A549 (cell line): Measurements from ENCODE around the gene SLC2A1. TPM values are rescaled to one million over a fixed set of nuclear protein-coding genes. Genes with fewer than 3 reads are reported as not detected.

Experiments used
- ATAC-seq, 2 experiments: fragments of 200-7000 bp in 1 of 2; fragments of >200 bp in 1 of 2; cut with Nextera tagmentation in 1 of 2; cut with Tn5 transposase in 1 of 2; 3 replicates each; pipeline versions ENCODE4 v1.8.0 to v1.9.1; 2018 to 2020; ENCODE audit warnings: mild to moderate bottlenecking in 1 of 2, moderate library complexity in 1 of 2
- CTCF ChIA-PET: fragments of 300-600 bp; sonication (Branson Sonifier 250); formaldehyde crosslinking; extraction: SDS; loops from one replicate; lab custom pipeline; 2021; ENCODE audit warnings: antibody characterized with exemption, inconsistent platforms; lab: Yijun Ruan, JAX
- POLR2A ChIA-PET: fragments of 350-600 bp; formaldehyde crosslinking; extraction: SDS; loops from one replicate; lab custom pipeline; 2021; ENCODE audit warnings: antibody characterized with exemption, inconsistent platforms; lab: Yijun Ruan, JAX
- DNase-seq, 2 experiments: peaks; one replicate each; pipeline versions ENCODE4 v3.0.0 to v3.0.0-alpha.2; 2011 to 2016; ENCODE audit warnings: low read depth in 1 of 2, low spot score in 1 of 2
- FAIRE-seq: peaks from 2 replicates; lab custom pipeline; 2011; peaks lifted over from hg19 to GRCh38; lab: Jason Lieb, UNC
- H3K27ac ChIP-seq, 2 experiments: fragments of >200 bp; sonication (Bioruptor Twin); formaldehyde crosslinking; 3 replicates each; pipeline ENCODE4 v1.5.1; 2016 to 2017
- H3K4me1 ChIP-seq: fragments of >200 bp; sonication (Bioruptor Twin); formaldehyde crosslinking; 3 replicates; pipeline ENCODE4 v1.6.1; 2016
- H3K4me2 ChIP-seq: fragments of >200 bp; sonication (Bioruptor Twin); formaldehyde crosslinking; 3 replicates; pipeline ENCODE4 v1.6.1; 2016
- H3K4me3 ChIP-seq: fragments of >200 bp; sonication (Bioruptor Twin); formaldehyde crosslinking; 3 replicates; pipeline ENCODE4 v1.5.1; 2016
- H3K9me3 ChIP-seq: fragments of >200 bp; sonication (Bioruptor Twin); formaldehyde crosslinking; 3 replicates; pipeline ENCODE4 v1.6.1; 2016
- BHLHE40 ChIP-seq: IDR thresholded peaks from 2 replicates; pipeline ENCODE4 v1.6.1; 2012; ENCODE audit warnings: low read depth, low read length, inconsistent platforms
- CHD2 ChIP-seq: fragments of 150-350 bp; IDR thresholded peaks from 2 replicates; pipeline ENCODE4 v1.6.1; 2014; ENCODE audit warnings: low read length; ENCODE audit not compliant: partially characterized antibody
- FOSL2 ChIP-seq, 2 experiments: fragments of 450-650 bp in 1 of 2; fragments of >200 bp in 1 of 2; sonication (Bioruptor Twin) in 1 of 2; formaldehyde crosslinking; IDR thresholded peaks; 2 replicates each; pipeline versions ENCODE4 v1.5.0 to v1.6.1; 2016 to 2020; ENCODE audit warnings: mild to moderate bottlenecking in 1 of 2, moderate library complexity in 1 of 2
- HEYL ChIP-seq: fragments of 250-450 bp; sonication (Bioruptor Pico); IDR thresholded peaks from 2 replicates; pipeline ENCODE4 v1.8.0; 2021; ENCODE audit warnings: mild to moderate bottlenecking, moderate library complexity
- HOXA7 ChIP-seq: fragments of 250-450 bp; sonication (Bioruptor Pico); IDR thresholded peaks from 2 replicates; pipeline ENCODE4 v1.5.0; 2020; ENCODE audit warnings: mild to moderate bottlenecking, moderate library complexity
- HOXB5 ChIP-seq: fragments of 250-450 bp; sonication (Bioruptor Pico); IDR thresholded peaks from 2 replicates; pipeline ENCODE4 v1.5.0; 2020; ENCODE audit warnings: mild to moderate bottlenecking, moderate library complexity
- JUNB ChIP-seq: fragments of >200 bp; sonication (Bioruptor Twin); formaldehyde crosslinking; IDR thresholded peaks from 2 replicates; pipeline ENCODE4 v1.6.1; 2016
- KDM1A ChIP-seq: fragments of 200-600 bp; sonication (generic); IDR thresholded peaks from 2 replicates; pipeline ENCODE4 v1.6.1; 2016; ENCODE audit warnings: low read depth, mild to moderate bottlenecking
- MAZ ChIP-seq: fragments of 150-350 bp; IDR thresholded peaks from 2 replicates; pipeline ENCODE4 v1.6.1; 2014; ENCODE audit warnings: antibody characterized with exemption, low read depth, low read length, borderline replicate concordance
- MYC ChIP-seq: IDR thresholded peaks from 2 replicates; pipeline ENCODE4 v1.6.1; 2012; ENCODE audit warnings: mild to moderate bottlenecking, inconsistent platforms, low read length, improper control_type of control experiment, borderline replicate concordance
- NFE2L2 ChIP-seq: fragments of 150-350 bp; conservative IDR thresholded peaks from 2 replicates; pipeline ENCODE4 v1.6.1; 2014; ENCODE audit warnings: low read length
- NPAS2 ChIP-seq: fragments of 250-450 bp; sonication (Bioruptor Pico); IDR thresholded peaks from 2 replicates; pipeline ENCODE4 v1.8.0; 2022; ENCODE audit warnings: mild to moderate bottlenecking, moderate library complexity, borderline replicate concordance
- PHF8 ChIP-seq: fragments of 200-600 bp; sonication (generic); IDR thresholded peaks from 2 replicates; pipeline ENCODE4 v1.6.1; 2016; ENCODE audit warnings: low read depth, mild to moderate bottlenecking, antibody characterized with exemption, moderate library complexity, borderline replicate concordance
- POLR2AphosphoS2 ChIP-seq: conservative IDR thresholded peaks from 2 replicates; pipeline ENCODE4 v1.6.1; 2012; ENCODE audit warnings: low read length, improper control_type of control experiment, inconsistent platforms
- RARB ChIP-seq: fragments of 250-450 bp; sonication (Bioruptor Pico); IDR thresholded peaks from 2 replicates; pipeline ENCODE4 v1.8.0; 2021; ENCODE audit warnings: mild to moderate bottlenecking, moderate library complexity
- SMC3 ChIP-seq: fragments of >200 bp; sonication (Bioruptor Twin); formaldehyde crosslinking; IDR thresholded peaks from 3 replicates; pipeline ENCODE4 v1.6.1; 2018; ENCODE audit warnings: inconsistent platforms
- TFCP2L1 ChIP-seq: fragments of 250-450 bp; sonication (Bioruptor Pico); IDR thresholded peaks from 2 replicates; pipeline ENCODE4 v1.5.0; 2021; ENCODE audit warnings: mild to moderate bottlenecking
- WGBS: methylation state at CpG from one replicate; pipeline ENCODE4 v1.1.6; 2017; ENCODE audit errors: missing lambda C conversion rate; 5-methylcytosine and 5-hydroxymethylcytosine counted together
- polyA plus RNA-seq, 4 experiments: library from polyadenylated mRNA; depleted of rRNA in 3 of 4; stranded (reverse); fragments of >200 nt; fragmentation: RNase III in 1 of 4; extraction: RNeasy Plus Mini Kit Qiagen cat#74134 plus additional on column Dnase treatment in 1 of 4; gene quantifications; 2 replicates in 3 of 4; 3 replicates in 1 of 4; pipeline ENCODE4 v1.2.3, GENCODE V29; 2011 to 2017
- TF ChIP-seq, protein P1 (sequence below): fragments of 250-450 bp; sonication (Bioruptor Pico); IDR thresholded peaks from 2 replicates; pipeline ENCODE4 v1.5.0; 2021; ENCODE audit warnings: mild to moderate bottlenecking, moderate library complexity, borderline replicate concordance
- TF ChIP-seq, protein P2 (sequence below): IDR thresholded peaks from 2 replicates; pipeline ENCODE4 v1.6.1; 2012; ENCODE audit warnings: low read depth, borderline replicate concordance
- TF ChIP-seq, protein P3 (sequence below): fragments of 450-650 bp; IDR thresholded peaks from 2 replicates; pipeline ENCODE4 v1.6.1; 2014; ENCODE audit warnings: antibody characterized with exemption

SLC2A1 gene
- polyA plus RNA-seq, 2 of the 4 experiments (the other 2 are of a cell fraction) = 106 to 124 TPM

DNA sequence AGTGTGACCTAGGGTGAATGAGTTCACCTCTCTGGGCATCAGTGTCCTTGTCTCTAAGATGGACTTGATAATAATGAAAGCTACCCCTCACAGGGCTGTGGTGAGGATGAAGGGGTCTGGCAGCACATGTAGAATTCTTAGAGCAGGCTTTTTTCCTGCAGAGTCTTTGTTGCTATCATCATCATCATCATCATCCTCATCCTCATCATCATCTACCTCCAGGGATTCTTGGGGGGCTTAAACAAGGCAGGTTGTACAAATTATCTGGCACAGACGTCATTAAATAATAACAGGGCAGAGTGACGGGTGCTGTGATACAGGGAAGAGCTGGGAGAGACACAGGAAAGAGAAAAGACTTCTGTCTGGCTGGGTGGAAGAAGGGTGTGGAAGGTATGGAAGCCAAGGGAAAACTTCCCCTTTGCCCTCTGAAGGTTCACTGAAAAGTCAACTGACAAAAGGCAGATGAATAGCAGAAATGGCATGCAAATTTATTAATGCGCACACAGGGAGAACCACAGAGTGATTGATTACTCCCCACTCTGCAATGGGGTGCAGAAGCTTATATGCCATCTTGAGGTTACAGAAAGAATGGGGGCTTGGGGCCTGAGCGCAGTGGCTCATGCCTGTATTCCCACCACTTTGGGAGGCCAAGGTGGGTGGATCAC is 17.0 kb upstream of the SLC2A1 start:
- Histone ChIP-seq H3K4me3 (no peak overlapping the region), H3K27ac (no peak overlapping the region), H3K9me3 (no peaks in the 10 kb centered on the region), H3K4me2 (no peak overlapping the region), H3K4me1 (peaks cover 9% of the 10 kb centered on the region; the same call in 2 of the 3 replicates)
- 77% methylated on average over 4 of the region's 4 CpGs for WGBS
- FAIRE-seq = no peak
- TF ChIP-seq NFE2L2 (no peak), JUNB (no peak), BHLHE40 (no peak), FOSL2 (IDR thresholded peaks at IDR 0.05) (no peak), FOSL2 (CRISPR knock-in tag; IDR thresholded peaks at IDR 0.05) (no peak), PHF8 (no peak), KDM1A (no peak), HOXB5 (CRISPR knock-in tag) (no peak), NPAS2 (CRISPR knock-in tag) (no peak), MAZ (no peak), POLR2AphosphoS2 (no peak), MYC (no peak), CHD2 (no peak), RARB (CRISPR knock-in tag) (no peak), TFCP2L1 (CRISPR knock-in tag) (no peak)
- TF ChIP-seq, protein P1, sequence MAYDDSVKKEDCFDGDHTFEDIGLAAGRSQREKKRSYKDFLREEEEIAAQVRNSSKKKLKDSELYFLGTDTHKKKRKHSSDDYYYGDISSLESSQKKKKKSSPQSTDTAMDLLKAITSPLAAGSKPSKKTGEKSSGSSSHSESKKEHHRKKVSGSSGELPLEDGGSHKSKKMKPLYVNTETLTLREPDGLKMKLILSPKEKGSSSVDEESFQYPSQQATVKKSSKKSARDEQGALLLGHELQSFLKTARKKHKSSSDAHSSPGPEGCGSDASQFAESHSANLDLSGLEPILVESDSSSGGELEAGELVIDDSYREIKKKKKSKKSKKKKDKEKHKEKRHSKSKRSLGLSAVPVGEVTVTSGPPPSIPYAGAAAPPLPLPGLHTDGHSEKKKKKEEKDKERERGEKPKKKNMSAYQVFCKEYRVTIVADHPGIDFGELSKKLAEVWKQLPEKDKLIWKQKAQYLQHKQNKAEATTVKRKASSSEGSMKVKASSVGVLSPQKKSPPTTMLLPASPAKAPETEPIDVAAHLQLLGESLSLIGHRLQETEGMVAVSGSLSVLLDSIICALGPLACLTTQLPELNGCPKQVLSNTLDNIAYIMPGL (CRISPR knock-in tag) = no peak
- TF ChIP-seq, protein P2, sequence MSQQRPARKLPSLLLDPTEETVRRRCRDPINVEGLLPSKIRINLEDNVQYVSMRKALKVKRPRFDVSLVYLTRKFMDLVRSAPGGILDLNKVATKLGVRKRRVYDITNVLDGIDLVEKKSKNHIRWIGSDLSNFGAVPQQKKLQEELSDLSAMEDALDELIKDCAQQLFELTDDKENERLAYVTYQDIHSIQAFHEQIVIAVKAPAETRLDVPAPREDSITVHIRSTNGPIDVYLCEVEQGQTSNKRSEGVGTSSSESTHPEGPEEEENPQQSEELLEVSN = no peak
- TF ChIP-seq, protein P3, sequence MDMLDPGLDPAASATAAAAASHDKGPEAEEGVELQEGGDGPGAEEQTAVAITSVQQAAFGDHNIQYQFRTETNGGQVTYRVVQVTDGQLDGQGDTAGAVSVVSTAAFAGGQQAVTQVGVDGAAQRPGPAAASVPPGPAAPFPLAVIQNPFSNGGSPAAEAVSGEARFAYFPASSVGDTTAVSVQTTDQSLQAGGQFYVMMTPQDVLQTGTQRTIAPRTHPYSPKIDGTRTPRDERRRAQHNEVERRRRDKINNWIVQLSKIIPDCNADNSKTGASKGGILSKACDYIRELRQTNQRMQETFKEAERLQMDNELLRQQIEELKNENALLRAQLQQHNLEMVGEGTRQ = no peak
- CTCF ChIA-PET = interaction anchor here (0.5 to 3.0 kb wide), 3 partner anchors 15 to 98 kb away, joined by 3 to 12 read pairs (median 4); no protein-coding TSS in a partner anchor
- DNase-seq = no peak
- POLR2A ChIA-PET = no interaction called here
- no peak for ATAC-seq

DNA sequence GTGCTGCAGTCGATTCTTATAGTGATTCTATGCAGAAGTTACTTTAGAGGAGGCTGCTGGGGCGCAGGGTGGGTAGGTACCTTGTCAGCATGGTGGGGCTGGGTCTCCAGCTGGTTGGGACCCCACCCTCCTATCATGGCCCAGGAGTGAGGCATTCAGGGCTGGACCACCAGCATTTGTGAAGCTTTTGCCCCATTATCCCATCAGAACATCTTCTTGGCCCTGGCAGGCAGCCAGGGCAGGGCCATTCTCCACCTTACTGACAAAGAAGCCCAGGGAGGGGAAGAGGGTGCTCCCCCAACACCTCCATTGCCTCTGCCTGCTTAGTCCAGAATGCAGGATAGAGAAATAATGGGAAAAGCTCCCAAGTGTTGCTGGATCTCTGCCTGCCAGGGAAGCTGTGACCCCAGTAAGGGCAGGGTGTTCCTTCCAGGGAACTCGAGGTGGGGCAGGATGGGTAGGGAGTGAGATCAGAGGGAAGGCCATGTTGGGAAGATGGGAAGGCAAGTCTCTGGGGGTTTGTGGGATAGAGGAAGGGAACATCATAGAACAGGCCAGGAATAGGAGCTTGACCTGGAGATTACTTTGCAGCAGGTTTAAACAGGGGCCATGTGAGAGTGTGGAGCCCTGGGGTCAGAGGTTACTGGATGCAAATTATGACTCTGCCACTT is 16.2 kb upstream of the SLC2A1 start:
- FAIRE-seq (no peak), DNase-seq (no peak), ATAC-seq (no peak)
- WGBS = 51% methylated on average over 3 of the region's 3 CpGs
- no peak for TF ChIP-seq POLR2AphosphoS2
- TF ChIP-seq HOXA7 = no peak
- no peak for TF ChIP-seq HEYL (CRISPR knock-in tag)
- TF ChIP-seq SMC3 = no peak
- TF ChIP-seq PHF8 = no peak
- H3K4me2 ChIP-seq = no peak overlapping the region
- H3K9me3 ChIP-seq = no peaks in the 10 kb centered on the region
- H3K4me1 ChIP-seq = peaks cover 9% of the 10 kb centered on the region; the same call in 2 of the 3 replicates
- CTCF ChIA-PET = interaction anchor here (0.6 to 3.0 kb wide), 4 partner anchors 26 to 1479 kb away, joined by 3 to 12 read pairs (median 3); no protein-coding TSS in a partner anchor
- H3K27ac ChIP-seq = no peak overlapping the region
- no peak overlapping the region for H3K4me3 ChIP-seq
- POLR2A ChIA-PET = no interaction called here
